OCI-LY3 (cell line): ENCODE measurements around the gene CNTN5.

Source experiments
- EZH2phosphoT487 ChIP-seq: fragments of 200-600 bp; shearing (Covaris generic); IDR thresholded peaks from 2 replicates; pipeline ENCODE4 v1.6.1; 2018; ENCODE audit warnings: antibody characterized with exemption, mixed run types, low read depth
- TF ChIP-seq, protein P1 (sequence below): fragments of 200-600, 300-600 bp; sonication (generic); IDR thresholded peaks from 2 replicates; pipeline ENCODE4 v1.5.1; 2014; ENCODE audit warnings: antibody characterized with exemption, low read length, low read depth

DNA sequence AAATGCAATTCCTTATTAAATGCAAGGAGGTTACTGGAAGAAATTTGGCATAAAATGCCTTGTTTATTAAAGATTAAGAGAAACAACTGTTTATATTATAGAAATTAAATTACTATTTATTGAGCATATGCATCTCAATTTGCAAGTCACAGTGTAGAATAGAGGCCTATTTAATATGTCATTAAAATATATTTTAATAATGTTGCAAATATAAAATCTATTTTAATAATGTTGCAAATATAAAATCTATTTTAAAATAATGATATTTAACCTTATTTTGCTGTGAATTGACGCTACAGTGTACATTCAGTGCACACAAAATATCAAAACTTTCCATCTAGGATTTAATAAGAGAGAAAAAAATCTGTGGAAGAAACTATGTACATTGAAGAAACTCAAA is 188.1 kb downstream of the CNTN5 start:
- TF ChIP-seq, protein P1, sequence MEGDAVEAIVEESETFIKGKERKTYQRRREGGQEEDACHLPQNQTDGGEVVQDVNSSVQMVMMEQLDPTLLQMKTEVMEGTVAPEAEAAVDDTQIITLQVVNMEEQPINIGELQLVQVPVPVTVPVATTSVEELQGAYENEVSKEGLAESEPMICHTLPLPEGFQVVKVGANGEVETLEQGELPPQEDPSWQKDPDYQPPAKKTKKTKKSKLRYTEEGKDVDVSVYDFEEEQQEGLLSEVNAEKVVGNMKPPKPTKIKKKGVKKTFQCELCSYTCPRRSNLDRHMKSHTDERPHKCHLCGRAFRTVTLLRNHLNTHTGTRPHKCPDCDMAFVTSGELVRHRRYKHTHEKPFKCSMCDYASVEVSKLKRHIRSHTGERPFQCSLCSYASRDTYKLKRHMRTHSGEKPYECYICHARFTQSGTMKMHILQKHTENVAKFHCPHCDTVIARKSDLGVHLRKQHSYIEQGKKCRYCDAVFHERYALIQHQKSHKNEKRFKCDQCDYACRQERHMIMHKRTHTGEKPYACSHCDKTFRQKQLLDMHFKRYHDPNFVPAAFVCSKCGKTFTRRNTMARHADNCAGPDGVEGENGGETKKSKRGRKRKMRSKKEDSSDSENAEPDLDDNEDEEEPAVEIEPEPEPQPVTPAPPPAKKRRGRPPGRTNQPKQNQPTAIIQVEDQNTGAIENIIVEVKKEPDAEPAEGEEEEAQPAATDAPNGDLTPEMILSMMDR, result no peak
- TF ChIP-seq EZH2phosphoT487, result no peak
